ENCODE measurements around the gene C5orf63. TPM values are rescaled to one million over a fixed set of nuclear protein-coding genes. Genes with fewer than 3 reads are reported as not detected.
A peak's percentile ranks its signal among the peaks of the same experiment; 100 is the strongest.
"Not testable (repeated sequence)": the region's sequence is repeated elsewhere in the genome, so short reads cannot be mapped to it uniquely, and the experiment has no call there.

The C5orf63 gene
- total and polyA plus RNA-seq, 12 donors, result 5.4 to 18.3 (median 12.2) TPM

DNA sequence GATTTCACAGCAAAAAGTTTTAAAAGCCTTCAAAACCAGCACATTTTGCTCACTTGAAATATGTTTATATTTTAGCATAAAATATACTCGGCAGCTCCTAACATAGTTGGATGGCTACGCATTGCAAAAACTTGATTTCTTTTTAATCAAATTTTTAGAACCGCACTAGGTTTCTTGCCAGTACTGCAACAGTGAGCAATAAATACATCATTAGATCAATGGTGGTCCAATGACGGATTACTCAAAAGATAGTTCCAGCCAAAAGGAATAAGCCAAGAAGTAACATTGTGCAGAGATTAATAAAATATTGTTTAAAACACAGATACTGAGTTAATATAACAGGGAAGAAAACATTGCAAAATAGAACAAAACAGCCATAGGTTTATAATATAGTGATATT is 48.5 kb downstream of the C5orf63 start:
- Histone ChIP-seq H3K27me3 (peaks cover 0 to 4% (median 0%) of the 10 kb centered on the region in 7 donors), H3K36me3 (no peaks in the 10 kb centered on the region), H3K4me1 (peaks cover 0 to 57% (median 37%) of the 10 kb centered on the region in 9 donors), H3K9me3 (no peaks in the 10 kb centered on the region), H3K4me3 (no peak overlapping the region), H3K27ac (peak overlapping the region in 1 of 10 donors; percentile 68)
- 70 to 84% methylated on average over 4 of the region's 4 CpGs for WGBS, 2 donors
- TF ChIP-seq, protein P1, sequence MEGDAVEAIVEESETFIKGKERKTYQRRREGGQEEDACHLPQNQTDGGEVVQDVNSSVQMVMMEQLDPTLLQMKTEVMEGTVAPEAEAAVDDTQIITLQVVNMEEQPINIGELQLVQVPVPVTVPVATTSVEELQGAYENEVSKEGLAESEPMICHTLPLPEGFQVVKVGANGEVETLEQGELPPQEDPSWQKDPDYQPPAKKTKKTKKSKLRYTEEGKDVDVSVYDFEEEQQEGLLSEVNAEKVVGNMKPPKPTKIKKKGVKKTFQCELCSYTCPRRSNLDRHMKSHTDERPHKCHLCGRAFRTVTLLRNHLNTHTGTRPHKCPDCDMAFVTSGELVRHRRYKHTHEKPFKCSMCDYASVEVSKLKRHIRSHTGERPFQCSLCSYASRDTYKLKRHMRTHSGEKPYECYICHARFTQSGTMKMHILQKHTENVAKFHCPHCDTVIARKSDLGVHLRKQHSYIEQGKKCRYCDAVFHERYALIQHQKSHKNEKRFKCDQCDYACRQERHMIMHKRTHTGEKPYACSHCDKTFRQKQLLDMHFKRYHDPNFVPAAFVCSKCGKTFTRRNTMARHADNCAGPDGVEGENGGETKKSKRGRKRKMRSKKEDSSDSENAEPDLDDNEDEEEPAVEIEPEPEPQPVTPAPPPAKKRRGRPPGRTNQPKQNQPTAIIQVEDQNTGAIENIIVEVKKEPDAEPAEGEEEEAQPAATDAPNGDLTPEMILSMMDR (IDR thresholded peaks at IDR 0.05), result no peak
- no peak for ATAC-seq
- intact Hi-C loops (cut with DNase I), result loop anchor here in 8 of 10 donors (5.0 to 10.0 kb wide), 7 partner anchors 38 to 110 kb away; no protein-coding TSS in a partner anchor
- no peak for DNase-seq

DNA sequence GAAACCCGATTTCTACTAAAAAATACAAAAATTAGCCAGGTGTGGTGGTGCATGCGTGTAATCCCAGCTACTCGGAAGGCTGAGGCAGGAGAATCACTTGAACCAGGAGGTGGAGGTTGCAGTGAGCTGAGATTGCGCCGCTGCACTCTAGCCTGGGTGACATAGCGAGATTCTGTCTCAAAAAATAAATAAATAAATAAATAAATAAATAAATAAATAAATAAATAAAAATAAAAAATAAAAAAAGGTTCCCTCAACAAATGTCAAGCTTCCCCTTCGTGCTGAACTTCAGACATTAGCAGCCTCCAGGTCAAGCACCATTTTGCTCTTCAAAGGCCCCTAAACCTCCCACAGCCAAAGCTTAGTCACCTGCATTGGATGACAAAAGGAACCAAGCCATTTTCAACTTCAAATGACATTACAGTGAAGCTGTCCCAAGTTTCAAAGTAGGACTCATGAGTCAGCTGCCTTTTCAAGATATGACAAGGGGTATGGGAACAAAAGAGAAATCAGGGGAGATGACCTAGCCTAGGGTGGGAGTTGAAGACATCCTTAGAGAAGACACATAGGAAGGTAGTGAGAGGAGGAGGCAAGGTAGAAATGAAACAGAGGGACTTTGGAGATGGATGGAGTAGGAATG is 49.6 kb downstream of the C5orf63 start:
- WGBS, 2 donors, result 98% methylated on average over 7 of the region's 7 CpGs
- Histone ChIP-seq H3K4me1 (peaks cover 0 to 47% (median 29%) of the 10 kb centered on the region in 9 donors), H3K27ac (peak overlapping the region in 1 of 10 donors; percentile 22)
- not testable (repeated sequence) for H3K9me3 ChIP-seq, DNase-seq, H3K36me3 ChIP-seq, H3K4me3 ChIP-seq, H3K27me3 ChIP-seq
- peak in 3 of 8 donors; percentile 19 to 35 (median 22) for ATAC-seq
- intact Hi-C loops (cut with DNase I), result loop anchor here in 8 of 10 donors (5.0 to 10.0 kb wide), 5 partner anchors 36 to 109 kb away; no protein-coding TSS in a partner anchor

DNA sequence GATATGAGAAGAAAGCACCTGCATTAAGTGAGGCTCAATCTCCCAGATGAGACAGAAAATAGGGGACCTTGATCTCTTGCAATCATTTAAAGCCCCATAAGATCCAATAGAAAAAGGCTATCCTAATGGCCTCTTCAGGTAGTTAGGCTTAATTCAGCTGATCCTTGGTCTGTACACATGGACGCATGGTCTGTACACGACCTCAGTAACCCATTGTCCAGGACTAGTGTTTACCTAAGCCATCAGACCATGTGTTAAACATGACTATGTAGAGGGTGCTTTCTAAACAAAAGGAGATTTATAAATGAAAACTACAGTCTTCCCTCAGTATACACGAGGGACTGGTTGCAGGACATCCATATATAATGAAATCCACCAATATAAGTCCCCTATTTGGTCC is 50.5 kb downstream of the C5orf63 start:
- ATAC-seq (no peak), DNase-seq (no peak)
- H3K4me1 ChIP-seq, result peaks cover 0 to 39% (median 24%) of the 10 kb centered on the region in 9 donors
- 95 to 96% methylated on average over 3 of the region's 3 CpGs for WGBS, 2 donors
- H3K36me3 ChIP-seq, result no peaks in the 10 kb centered on the region
- H3K9me3 ChIP-seq, result no peaks in the 10 kb centered on the region
- no peaks in the 10 kb centered on the region for H3K27me3 ChIP-seq
- no peak overlapping the region for H3K27ac ChIP-seq
- TF ChIP-seq, protein P1 (IDR thresholded peaks at IDR 0.05), result no peak
- intact Hi-C loops (cut with DNase I), result loop anchor here in 8 of 10 donors (5.0 to 10.0 kb wide), 5 partner anchors 36 to 108 kb away; no protein-coding TSS in a partner anchor
- H3K4me3 ChIP-seq, result no peak overlapping the region

DNA sequence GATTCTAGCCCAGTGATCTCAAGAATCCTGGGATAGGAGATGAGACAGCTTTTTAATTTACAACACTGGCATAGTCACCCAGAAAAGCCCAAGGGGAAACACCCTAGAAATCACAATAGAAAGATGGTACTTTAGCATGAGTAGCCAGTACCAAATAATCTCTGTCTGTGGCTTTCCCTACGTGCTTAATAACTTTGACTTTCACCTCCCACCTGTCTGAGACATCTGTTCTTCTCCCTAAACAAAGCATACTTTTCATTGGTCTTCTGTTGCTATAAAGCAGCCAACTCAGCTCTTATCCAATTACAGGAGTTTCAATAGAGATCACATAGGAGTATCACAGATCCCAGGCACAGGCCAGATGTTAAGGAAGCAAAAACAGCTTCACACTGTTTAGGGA is 53.4 kb downstream of the C5orf63 start:
- Histone ChIP-seq H3K36me3 (no peaks in the 10 kb centered on the region), H3K27ac (no peak overlapping the region), H3K9me3 (peaks cover 0 to 6% (median 0%) of the 10 kb centered on the region in 11 donors), H3K4me1 (peaks cover 0 to 21% (median 9%) of the 10 kb centered on the region in 9 donors), H3K27me3 (no peaks in the 10 kb centered on the region), H3K4me3 (no peak overlapping the region)
- no peak for ATAC-seq
- TF ChIP-seq, protein P1 (IDR thresholded peaks at IDR 0.05), result no peak
- 68 to 82% methylated on average over 1 of the region's 1 CpG for WGBS, 2 donors
- intact Hi-C loops (cut with DNase I), result loop anchor here in 8 of 10 donors (5.0 to 10.0 kb wide), 5 partner anchors 33 to 105 kb away; no protein-coding TSS in a partner anchor
- DNase-seq, result no peak

DNA sequence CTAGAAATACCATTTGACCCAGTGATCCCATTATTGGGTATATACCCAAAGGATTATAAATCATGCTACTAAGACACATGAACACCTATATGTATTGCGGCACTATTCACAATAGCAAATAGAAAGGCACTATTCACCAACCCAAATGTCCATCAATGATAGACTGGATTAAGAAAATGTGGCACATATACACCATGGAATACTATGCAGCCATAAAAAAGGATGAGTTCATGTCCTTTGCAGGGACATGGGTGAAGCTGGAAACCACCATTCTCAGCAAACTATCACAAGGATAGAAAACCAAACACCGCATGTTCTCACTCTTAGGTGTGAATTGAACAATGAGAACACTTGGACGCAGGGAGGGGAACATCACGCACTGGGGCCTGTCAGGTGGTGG is 56.6 kb downstream of the C5orf63 start:
- DNase-seq; H3K27ac ChIP-seq; ATAC-seq; H3K9me3 ChIP-seq; H3K4me3 ChIP-seq; intact Hi-C loops (cut with DNase I); H3K27me3 ChIP-seq; H3K36me3 ChIP-seq: not testable (repeated sequence)
- peaks cover 0 to 31% (median 18%) of the 10 kb centered on the region in 9 donors for H3K4me1 ChIP-seq
- 97 to 99% methylated on average over 4 of the region's 4 CpGs for WGBS, 2 donors

All from heart right ventricle (tissue), 16 donors.